DOHH2 (cell line): ENCODE results near the gene NEK10.

ENCODE experiments used
- H3F3A ChIP-seq: fragments of 200-600 bp; sonication (generic), shearing (Covaris generic); 2 replicates; pipeline ENCODE4 v1.6.0; 2016; ENCODE audit warnings: antibody characterized with exemption, mild to moderate bottlenecking; ENCODE audit not compliant: control insufficient read depth, insufficient read depth
- H3K27ac ChIP-seq: fragments of 200-600 bp; sonication (generic); 2 replicates; pipeline ENCODE4 v1.5.1; 2014; ENCODE audit warnings: low read depth, mild to moderate bottlenecking, low read length, moderate library complexity
- H3K27me3 ChIP-seq: fragments of 200-600 bp; sonication (generic); 2 replicates; pipeline ENCODE4 v1.6.1; 2014; ENCODE audit warnings: mild to moderate bottlenecking, low read length, mixed read lengths; ENCODE audit not compliant: control insufficient read depth
- H3K36me3 ChIP-seq: fragments of 200-600 bp; sonication (generic); 2 replicates; pipeline ENCODE4 v1.6.1; 2014; ENCODE audit warnings: mild to moderate bottlenecking, low read length, moderate library complexity, mixed read lengths; ENCODE audit not compliant: control insufficient read depth
- H3K4me1 ChIP-seq: fragments of 200-600 bp; sonication (generic); 2 replicates; pipeline ENCODE4 v1.6.1; 2014; ENCODE audit warnings: mild to moderate bottlenecking, low read length, mixed read lengths; ENCODE audit not compliant: control insufficient read depth
- H3K4me2 ChIP-seq: fragments of 200-600 bp; sonication (generic); 2 replicates; pipeline ENCODE4 v1.6.0; 2014; ENCODE audit warnings: mild to moderate bottlenecking, low read length, moderate library complexity
- H3K4me3 ChIP-seq: fragments of 200-600 bp; sonication (generic); 2 replicates; pipeline ENCODE4 v1.5.1; 2014; ENCODE audit warnings: mild to moderate bottlenecking, low read length, mixed read lengths
- H3K79me2 ChIP-seq: fragments of 200-600 bp; sonication (generic); 2 replicates; pipeline ENCODE4 v1.6.1; 2014; ENCODE audit warnings: mild to moderate bottlenecking, low read length, mixed read lengths; ENCODE audit not compliant: control insufficient read depth
- H3K9me2 ChIP-seq: fragments of 200-600 bp; sonication (generic); replicated peaks from 2 replicates; pipeline ENCODE4 v1.6.1; 2014; ENCODE audit warnings: mild to moderate bottlenecking, low read length, mixed read lengths; ENCODE audit not compliant: control insufficient read depth
- H3K9me3 ChIP-seq: fragments of 200-600 bp; sonication (generic); 2 replicates; pipeline ENCODE4 v1.6.1; 2014; ENCODE audit warnings: antibody characterized with exemption, low read length, mixed read lengths; ENCODE audit not compliant: control insufficient read depth, insufficient read depth
- H4K20me1 ChIP-seq: fragments of 200-600 bp; sonication (generic); 2 replicates; pipeline ENCODE4 v1.6.0; 2014; ENCODE audit warnings: low read depth, mild to moderate bottlenecking, antibody characterized with exemption, low read length, moderate library complexity; ENCODE audit not compliant: control insufficient read depth, insufficient read depth
- CTCF ChIP-seq: fragments of 200-600 bp; sonication (generic); IDR thresholded peaks from one replicate; pipeline ENCODE4 v1.5.1; 2014; ENCODE audit warnings: antibody characterized with exemption, mild to moderate bottlenecking, low read depth, low read length; ENCODE audit not compliant: poor library complexity, severe bottlenecking
- EZH2phosphoT487 ChIP-seq: fragments of 200-600 bp; sonication (generic); IDR thresholded peaks from 2 replicates; pipeline ENCODE4 v1.6.1; 2017; ENCODE audit warnings: borderline replicate concordance, mild to moderate bottlenecking, antibody characterized with exemption, low read length, moderate library complexity, mixed read lengths

The NEK10 gene

DNA sequence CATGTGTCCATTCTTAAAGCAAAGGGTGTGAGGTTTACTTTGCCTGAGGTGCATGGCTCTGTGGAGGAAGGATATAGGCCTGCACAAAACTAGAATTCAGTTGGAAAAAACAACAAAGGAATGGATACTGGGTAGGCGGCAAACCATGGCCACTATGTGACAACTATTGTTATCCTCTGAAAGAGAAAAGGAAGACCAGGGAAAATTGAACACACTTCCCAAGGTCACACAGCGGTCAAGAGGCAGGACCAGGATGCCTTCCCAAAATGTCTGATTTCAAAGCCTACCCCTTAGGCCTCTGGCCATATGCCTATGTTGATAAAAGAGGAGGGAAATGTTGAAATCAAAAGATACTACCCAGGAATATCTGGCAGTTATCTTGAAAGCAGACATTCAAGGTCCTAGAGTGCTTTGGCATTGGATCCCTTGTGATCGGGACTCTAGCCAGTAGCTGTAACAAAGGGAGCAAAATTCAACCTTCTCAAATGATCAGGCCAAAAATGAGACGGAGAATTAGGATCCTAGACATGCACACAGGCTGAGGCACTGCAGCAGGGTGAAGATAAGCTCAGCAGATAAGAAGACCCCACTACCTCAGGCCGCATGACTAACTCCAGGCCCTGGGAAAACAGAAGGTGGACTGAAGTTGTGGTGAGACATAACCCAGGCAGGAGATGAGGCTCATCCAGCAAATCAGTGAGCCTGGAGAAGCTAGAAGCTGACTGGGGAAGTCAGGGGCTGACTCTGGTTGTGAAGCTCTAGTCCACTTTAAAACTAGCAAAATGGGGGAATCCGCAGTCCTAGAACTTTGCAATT lies 292.2 kb downstream of the NEK10 start:
- Histone ChIP-seq H4K20me1 (no peaks in the 10 kb centered on the region), H3K9me3 (no peaks in the 10 kb centered on the region), H3F3A (no peaks in the 10 kb centered on the region), H3K4me1 (no peaks in the 10 kb centered on the region), H3K4me3 (no peak overlapping the region), H3K4me2 (no peak overlapping the region), H3K36me3 (no peaks in the 10 kb centered on the region), H3K79me2 (no peaks in the 10 kb centered on the region), H3K9me2 (no peaks in the 10 kb centered on the region), H3K27me3 (no peaks in the 10 kb centered on the region), H3K27ac (no peak overlapping the region)
- TF ChIP-seq EZH2phosphoT487 (no peak), CTCF (no peak)

- no peak overlapping the region for H3K4me2 ChIP-seq
- no peaks in the 10 kb centered on the region for H3K36me3 ChIP-seq
- H3K9me2 ChIP-seq = no peaks in the 10 kb centered on the region
- no peaks in the 10 kb centered on the region for H3K4me1 ChIP-seq
- H3K9me3 ChIP-seq = no peaks in the 10 kb centered on the region
- H3K79me2 ChIP-seq = no peaks in the 10 kb centered on the region
- H3K27me3 ChIP-seq = no peaks in the 10 kb centered on the region
- no peak overlapping the region for H3K27ac ChIP-seq
- H3F3A ChIP-seq = no peaks in the 10 kb centered on the region
- H4K20me1 ChIP-seq = no peaks in the 10 kb centered on the region
- no peak overlapping the region for H3K4me3 ChIP-seq
- TF ChIP-seq EZH2phosphoT487 (no peak), CTCF (no peak)
These were observed 294.3 kb downstream of the NEK10 start for GRCh38 chr3:27074914-27075313.

DNA sequence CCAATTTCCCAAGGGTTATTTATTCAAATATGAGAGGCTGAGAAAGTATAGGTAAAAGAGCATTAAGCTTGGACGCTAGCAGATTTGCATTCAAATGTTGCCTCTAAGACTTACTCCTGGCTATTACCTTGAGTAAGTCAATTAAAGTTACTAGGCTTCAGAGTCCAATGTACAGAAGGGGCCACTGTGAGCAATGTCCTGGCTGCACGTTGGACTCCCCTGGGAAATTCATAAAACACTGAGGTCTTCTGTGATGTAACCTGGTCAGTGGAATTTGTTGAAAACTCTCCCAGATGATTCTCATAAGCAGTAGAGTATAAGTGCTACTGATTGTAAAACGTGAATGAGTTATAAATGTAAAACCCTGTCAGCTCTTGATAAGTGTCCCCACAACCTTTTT lies 295.3 kb downstream of the NEK10 start:
- no peaks in the 10 kb centered on the region for H3K79me2 ChIP-seq
- H3K9me3 ChIP-seq = no peaks in the 10 kb centered on the region
- H3K27me3 ChIP-seq = no peaks in the 10 kb centered on the region
- H3F3A ChIP-seq = no peaks in the 10 kb centered on the region
- H3K9me2 ChIP-seq = no peaks in the 10 kb centered on the region
- H3K4me2 ChIP-seq = no peak overlapping the region
- H4K20me1 ChIP-seq = no peaks in the 10 kb centered on the region
- no peak overlapping the region for H3K4me3 ChIP-seq
- no peaks in the 10 kb centered on the region for H3K36me3 ChIP-seq
- H3K27ac ChIP-seq = no peak overlapping the region
- TF ChIP-seq EZH2phosphoT487 = no peak
- TF ChIP-seq CTCF = no peak
- no peaks in the 10 kb centered on the region for H3K4me1 ChIP-seq
